Endothelial cell of umbilical vein (primary cell): ENCODE results near the gene C2orf68. TPM values are rescaled to one million over a fixed set of nuclear protein-coding genes. Genes with fewer than 3 reads are reported as not detected.

Experiments used
- BruUV-seq: library from RNA; stranded (reverse); fragments of 400-500 nt; replicated peaks from 2 replicates; lab custom pipeline; 2021; lab: Mats Ljungman, UMichigan
- CTCF ChIA-PET: fragments of 300-600, 350-600 bp; sonication (Branson Sonifier 250); formaldehyde crosslinking; loops from one replicate; lab custom pipeline; 2021; ENCODE audit warnings: antibody characterized with exemption, inconsistent platforms; lab: Charles Lee
- POLR2A ChIA-PET: fragments of 300-600, 350-600 bp; sonication (Branson Sonifier 250); formaldehyde crosslinking; loops from one replicate; lab custom pipeline; 2021; ENCODE audit warnings: antibody characterized with exemption, inconsistent platforms; lab: Charles Lee
- DNase-seq: peaks from one replicate; pipeline ENCODE4 v3.0.0-alpha.2; 2011; ENCODE audit warnings: low read depth, low spot score
- FAIRE-seq: peaks from 2 replicates; lab custom pipeline; 2011; peaks lifted over from hg19 to GRCh38; lab: Jason Lieb, UNC
- H2AFZ ChIP-seq: 2 replicates; pipeline ENCODE4 v1.6.0; 2012; ENCODE audit warnings: low read depth, low read length, control low read depth, inconsistent platforms
- H3K27ac ChIP-seq: 2 replicates; pipeline ENCODE4 v1.5.1; 2011; ENCODE audit warnings: low read depth, mild to moderate bottlenecking, control low read depth, low read length, moderate library complexity; ENCODE audit not compliant: insufficient read depth
- H3K27me3 ChIP-seq, 2 experiments: 2 replicates each; pipeline versions ENCODE4 v1.6.0 to v1.6.1; 2011; ENCODE audit warnings: low read length in 2 of 2, mixed read lengths in 1 of 2; ENCODE audit not compliant: control insufficient read depth in 2 of 2, insufficient read depth in 2 of 2
- H3K36me3 ChIP-seq, 2 experiments: 2 replicates in 1 of 2; 3 replicates in 1 of 2; pipeline ENCODE4 v1.5.1; 2011; ENCODE audit warnings: low read length in 2 of 2, mild to moderate bottlenecking in 1 of 2, moderate library complexity in 1 of 2; ENCODE audit not compliant: control insufficient read depth in 2 of 2, insufficient read depth in 2 of 2; ENCODE audit errors: extremely low read depth in 1 of 2
- H3K4me1 ChIP-seq: 3 replicates; pipeline ENCODE4 v1.5.1; 2011; ENCODE audit warnings: mild to moderate bottlenecking, low read length; ENCODE audit not compliant: control insufficient read depth, insufficient read depth; ENCODE audit errors: extremely low read depth
- H3K4me2 ChIP-seq: 2 replicates; pipeline ENCODE4 v1.6.1; 2011; ENCODE audit warnings: low read length, control low read depth, mixed read lengths; ENCODE audit not compliant: insufficient read depth
- H3K4me3 ChIP-seq, 3 experiments: fragments of 200-600 bp in 1 of 3; sonication (generic), shearing (Covaris generic) in 1 of 3; replicated peaks in 1 of 3; 2 replicates each; pipeline ENCODE4 v1.5.1; 2011 to 2016; ENCODE audit warnings: control low read depth in 3 of 3, low read length in 3 of 3, mild to moderate bottlenecking in 2 of 3, inconsistent platforms in 1 of 3, low read depth in 1 of 3, moderate library complexity in 1 of 3; ENCODE audit not compliant: insufficient read depth in 1 of 3
- H3K79me2 ChIP-seq: 2 replicates; pipeline ENCODE4 v1.6.0; 2012; ENCODE audit warnings: low read length, inconsistent platforms; ENCODE audit not compliant: control insufficient read depth, insufficient read depth
- H3K9ac ChIP-seq: replicated peaks from 2 replicates; pipeline ENCODE3; 2011; ENCODE audit warnings: low read length, control low read depth; ENCODE audit not compliant: insufficient read depth; ENCODE audit errors: extremely low read depth
- H3K9me1 ChIP-seq: replicated peaks from 3 replicates; pipeline ENCODE4 v1.6.0; 2011; ENCODE audit warnings: mild to moderate bottlenecking, low read length; ENCODE audit not compliant: control insufficient read depth, insufficient read depth; ENCODE audit errors: extremely low read depth
- H3K9me3 ChIP-seq: replicated peaks from 2 replicates; pipeline ENCODE4 v1.5.1; 2012; ENCODE audit warnings: low read length, inconsistent platforms; ENCODE audit not compliant: control insufficient read depth, insufficient read depth
- H4K20me1 ChIP-seq: replicated peaks from 2 replicates; pipeline ENCODE3; 2011; ENCODE audit warnings: mild to moderate bottlenecking, low read length; ENCODE audit not compliant: control insufficient read depth, insufficient read depth; ENCODE audit errors: extremely low read depth
- CTCF ChIP-seq, 2 donors: IDR thresholded peaks; 1 replicate in 1 of 2; 2 replicates in 1 of 2; pipeline ENCODE4 v1.5.1; 2011; ENCODE audit warnings: low read length in 2 of 2, mild to moderate bottlenecking in 2 of 2, moderate library complexity in 2 of 2, control low read depth in 1 of 2, inconsistent platforms in 1 of 2, low read depth in 1 of 2; ENCODE audit not compliant: insufficient read depth in 1 of 2; ENCODE audit errors: extremely low read depth in 1 of 2
- EZH2 ChIP-seq: IDR thresholded peaks from 2 replicates; pipeline ENCODE4 v1.6.1; 2012; ENCODE audit warnings: borderline replicate concordance, low read depth, mild to moderate bottlenecking, moderate library complexity, low read length, inconsistent platforms; ENCODE audit not compliant: severe bottlenecking
- FOS ChIP-seq: IDR thresholded peaks from 2 replicates; pipeline ENCODE4 v1.6.1; 2011; ENCODE audit warnings: mild to moderate bottlenecking, low read length, moderate library complexity, borderline replicate concordance; ENCODE audit not compliant: insufficient read depth
- GATA2 ChIP-seq: IDR thresholded peaks from 2 replicates; pipeline ENCODE4 v1.7.0; 2011; ENCODE audit warnings: low read depth, mild to moderate bottlenecking, moderate library complexity, mixed read lengths, low read length; ENCODE audit not compliant: insufficient read length, insufficient read depth
- JUN ChIP-seq: IDR thresholded peaks from 2 replicates; pipeline ENCODE4 v1.6.1; 2011; ENCODE audit warnings: borderline replicate concordance, low read depth; ENCODE audit not compliant: insufficient read length, insufficient read depth
- MAX ChIP-seq: IDR thresholded peaks from 2 replicates; pipeline ENCODE4 v1.6.1; 2011; ENCODE audit not compliant: insufficient read depth, insufficient read length
- MYC ChIP-seq: IDR thresholded peaks from one replicate; pipeline ENCODE4 v1.6.1; 2011; ENCODE audit warnings: mild to moderate bottlenecking, low read depth, low read length
- POLR2A ChIP-seq: IDR thresholded peaks from 2 replicates; pipeline ENCODE4 v1.6.1; 2012; ENCODE audit warnings: low read depth, mild to moderate bottlenecking, control low read depth, low read length
- POLR2AphosphoS5 ChIP-seq: IDR thresholded peaks from 2 replicates; pipeline ENCODE4 v1.6.1; 2012; ENCODE audit warnings: low read depth, mild to moderate bottlenecking, control low read depth, low read length, moderate library complexity; ENCODE audit not compliant: insufficient read depth
- dilution Hi-C: fragments of 300-500 bp; cut with MboI; formaldehyde crosslinking; loops from one replicate; pipeline ENCODE4 v1.15.0; 2019; ENCODE audit warnings: low sequenced_read_pairs; ENCODE audit not compliant: extremely low pct_ligation_motif_present
- intact Hi-C: fragments of 100-400 bp; cut with micrococcal nuclease; formaldehyde crosslinking; loops from one replicate; pipeline ENCODE4 v1.10.0; 2022
- polyA plus RNA-seq, 4 experiments: library from polyadenylated mRNA; depleted of rRNA in 3 of 4; stranded (reverse) in 3 of 4; unstranded in 1 of 4; fragments of >200 nt; gene quantifications; 2 replicates each; pipeline versions ENCODE4 v1.2.1 to v1.2.3, GENCODE V29; 2011 to 2012; ENCODE audit warnings: missing spikeins in 1 of 4
- total RNA-seq: library from RNA; stranded (reverse); gene quantifications from 2 replicates; pipeline ENCODE4 v1.2.3, GENCODE V29; 2021

C2orf68 gene
- total and polyA plus RNA-seq, 2 donors (not counting 3 experiments of a cell fraction or from before 2014, with no cell fraction given), result 17.4 to 27.4 TPM

GRCh38 chr2:85558160-85558559, 53.7 kb downstream of the C2orf68 start:
- Histone ChIP-seq H3K9me1 (no peaks in the 10 kb centered on the region), H4K20me1 (no peaks in the 10 kb centered on the region), H3K9ac (no peak overlapping the region), H3K36me3 (peaks cover 10 to 25% of the 10 kb centered on the region in 2 experiments), H3K27me3 (no peaks in the 10 kb centered on the region), H2AFZ (no peak overlapping the region), H3K4me2 (no peak overlapping the region), H3K79me2 (peaks cover 26% of the 10 kb centered on the region), H3K27ac (no peak overlapping the region), H3K4me3 (no peak overlapping the region), H3K9me3 (no peaks in the 10 kb centered on the region), H3K4me1 (peaks cover 9% of the 10 kb centered on the region)
- BruUV-seq, result no TSS peak
- CTCF ChIA-PET, result no interaction called here
- POLR2A ChIA-PET, result no interaction called here
- DNase-seq (no peak), FAIRE-seq (no peak)
- no peak for TF ChIP-seq POLR2AphosphoS5
- no peak for TF ChIP-seq JUN
- no peak for TF ChIP-seq POLR2A
- no peak for TF ChIP-seq MYC
- TF ChIP-seq MAX, result no peak
- no peak for TF ChIP-seq GATA2
- no peak for TF ChIP-seq CTCF (IDR thresholded peaks at IDR 0.05; ENCODE audit: extremely low read depth in 1 of 2, insufficient read depth in 1 of 2, low read depth in 1 of 2, low read length in 2 of 2)
- TF ChIP-seq EZH2, result no peak
- no peak for TF ChIP-seq FOS
- intact Hi-C loops (no loop called here), dilution Hi-C loops (no loop called here)
